ENCODE data around the gene TP53.

DNA sequence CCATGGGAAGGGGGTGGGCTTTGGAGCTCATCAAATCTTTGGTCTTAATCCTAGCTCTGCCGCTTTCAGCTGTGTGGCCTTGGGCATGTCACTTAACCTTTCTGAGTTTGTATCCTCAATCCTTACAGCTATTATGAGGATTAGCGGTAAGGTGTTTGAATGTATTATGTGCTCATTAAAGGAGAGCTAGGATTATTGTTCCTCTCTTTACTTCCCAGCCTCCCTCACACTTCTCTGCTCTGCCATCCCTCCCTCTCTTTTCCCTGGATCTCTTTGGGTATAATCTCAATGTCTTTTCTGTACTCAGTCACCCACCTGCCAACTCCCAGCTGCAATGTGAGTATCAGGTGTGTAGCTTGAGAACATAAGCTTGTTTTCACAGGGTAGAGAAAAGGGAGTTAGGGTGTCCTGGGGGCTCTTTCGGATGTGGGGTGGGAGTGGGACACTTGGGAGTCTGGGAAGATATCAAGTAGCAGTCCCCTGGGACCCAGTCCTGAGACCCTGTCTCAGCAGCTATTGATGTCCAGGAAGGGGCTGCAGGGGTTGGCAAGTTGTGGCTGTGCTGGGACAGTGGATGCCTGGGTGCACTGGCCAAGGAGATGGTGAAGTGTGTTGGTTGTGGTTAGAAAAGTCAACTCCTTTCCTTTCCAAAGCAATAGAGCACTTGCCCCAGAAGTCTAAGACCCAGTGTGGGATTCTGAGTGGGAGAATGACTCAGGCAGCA is 19.5 kb upstream of the TP53 start:
- TF ChIP-seq POLR2AphosphoS5 (IDR thresholded peaks at IDR 0.05; ENCODE audit: low read depth, low read length) (no peak), SPI1 (IDR thresholded peaks at IDR 0.05; ENCODE audit: low read depth, low read length) (no peak), POLR2A (IDR thresholded peaks at IDR 0.05; ENCODE audit: low read depth, low read length) (no peak)
